ENCODE data around the gene AUTS2.

Gene AUTS2

GRCh38 chr7:69772718-69773436 lies 174.6 kb downstream of the AUTS2 start (continued):
- TF ChIP-seq ZNF18 (tag by site-specific recombination; IDR thresholded peaks at IDR 0.05) (peak; percentile 94), FEZF1 (tag by site-specific recombination; IDR thresholded peaks at IDR 0.05) (peak; percentile 45; the same call in 1 of the 2 replicates), KLF9 (tag by site-specific recombination; IDR thresholded peaks at IDR 0.05; ENCODE audit: low read depth) (no peak), BCL11A (tag by site-specific recombination; IDR thresholded peaks at IDR 0.05; ENCODE audit: low read depth) (no peak), ELK4 (IDR thresholded peaks at IDR 0.05; ENCODE audit: borderline replicate concordance, low read depth, low read length) (no peak), KLF17 (tag by site-specific recombination; IDR thresholded peaks at IDR 0.05) (0 out of 2 replicates have a peak, but pooled peaks have one; percentile 47), ZBTB11 (tag by site-specific recombination; conservative IDR thresholded peaks at IDR 0.05; ENCODE audit: low read depth) (no peak), ZNF248 (tag by site-specific recombination; IDR thresholded peaks at IDR 0.05) (no peak), ZNF561 (tag by site-specific recombination; IDR thresholded peaks at IDR 0.05; ENCODE audit: borderline replicate concordance) (no peak), ZNF311 (tag by site-specific recombination; IDR thresholded peaks at IDR 0.05; ENCODE audit: borderline replicate concordance) (no peak), BCL11B (tag by site-specific recombination; IDR thresholded peaks at IDR 0.05; ENCODE audit: low read depth) (no peak), ZNF394 (tag by site-specific recombination; IDR thresholded peaks at IDR 0.05; ENCODE audit: borderline replicate concordance) (no peak), ZNF214 (tag by site-specific recombination; IDR thresholded peaks at IDR 0.05; ENCODE audit: borderline replicate concordance) (no peak), SALL2 (tag by site-specific recombination; IDR thresholded peaks at IDR 0.05; ENCODE audit: borderline replicate concordance) (no peak), ZNF404 (tag by site-specific recombination; IDR thresholded peaks at IDR 0.05) (no peak), TCF7L2 (IDR thresholded peaks at IDR 0.05; ENCODE audit: borderline replicate concordance, low read depth, low read length) (no peak), ZSCAN16 (tag by site-specific recombination; IDR thresholded peaks at IDR 0.05) (no peak), ZNF777 (tag by site-specific recombination; IDR thresholded peaks at IDR 0.05; ENCODE audit: borderline replicate concordance) (no peak), ZNF518A (tag by site-specific recombination; conservative IDR thresholded peaks at IDR 0.05; ENCODE audit: low read depth) (no peak), HOXC10 (CRISPR knock-in tag; IDR thresholded peaks at IDR 0.05) (no peak), OSR2 (tag by site-specific recombination; IDR thresholded peaks at IDR 0.05) (peak; percentile 97), ZBTB17 (tag by site-specific recombination; IDR thresholded peaks at IDR 0.05) (peak; percentile 49), ZSCAN23 (tag by site-specific recombination; IDR thresholded peaks at IDR 0.05) (no peak), ZBTB21 (tag by site-specific recombination; IDR thresholded peaks at IDR 0.05) (no peak), ZNF132 (tag by site-specific recombination; IDR thresholded peaks at IDR 0.05; ENCODE audit: borderline replicate concordance) (no peak)
